GM12891 (cell line): Measurements from ENCODE around the gene LYVE1. TPM values are rescaled to one million over a fixed set of nuclear protein-coding genes. Genes with fewer than 3 reads are reported as not detected.
A peak's percentile ranks its signal among the peaks of the same experiment; 100 is the strongest.

ENCODE experiments used
- DNase-seq: peaks from one replicate; pipeline ENCODE4 v3.0.0; 2011; ENCODE audit warnings: low spot score; ENCODE audit not compliant: insufficient read length
- FAIRE-seq: peaks from 2 replicates; lab custom pipeline; 2011; peaks lifted over from hg19 to GRCh38; lab: Jason Lieb, UNC
- PAX5 ChIP-seq: IDR thresholded peaks from 2 replicates; pipeline ENCODE4 v1.6.1; 2011; ENCODE audit warnings: low read length, moderate library complexity, mild to moderate bottlenecking; ENCODE audit not compliant: insufficient read depth, severe bottlenecking
- POLR2A ChIP-seq: IDR thresholded peaks from 2 replicates; pipeline ENCODE4 v1.6.1; 2011; ENCODE audit warnings: low read depth, low read length, control low read depth
- POLR2AphosphoS5 ChIP-seq: IDR thresholded peaks from 2 replicates; pipeline ENCODE4 v1.6.1; 2011; ENCODE audit warnings: low read depth, low read length, control low read depth
- POU2F2 ChIP-seq: IDR thresholded peaks from 2 replicates; pipeline ENCODE4 v1.6.1; 2011; ENCODE audit warnings: low read depth, mild to moderate bottlenecking, control low read depth, low read length, moderate library complexity
- SPI1 ChIP-seq: IDR thresholded peaks from 2 replicates; pipeline ENCODE4 v1.6.1; 2011; ENCODE audit warnings: low read depth, low read length, control low read depth
- TAF1 ChIP-seq: IDR thresholded peaks from 2 replicates; pipeline ENCODE4 v1.6.1; 2011; ENCODE audit warnings: low read depth, low read length, control low read depth
- polyA plus RNA-seq: library from polyadenylated mRNA; unstranded; fragments of >200 nt; gene quantifications from one replicate; pipeline ENCODE4 v1.2.1, GENCODE V29; 2012; ENCODE audit warnings: low read depth, missing spikeins, inconsistent platforms; ENCODE audit not compliant: missing spikeins

The LYVE1 gene
- not detected for polyA plus RNA-seq

- DNase-seq = no peak
- no peak for TF ChIP-seq SPI1
- no peak for TF ChIP-seq POU2F2
- TF ChIP-seq POLR2AphosphoS5 = no peak
- TF ChIP-seq TAF1 = no peak
- no peak for TF ChIP-seq PAX5
- no peak for TF ChIP-seq POLR2A
- FAIRE-seq = no peak
These were observed at the start of gene LYVE1 for GRCh38 chr11:10568486-10568941. TSS of gene LYVE1 (minus strand) at chr11:10568665. CDS start at chr11:10568532, 133 bp downstream.

- TF ChIP-seq POLR2AphosphoS5 (no peak), SPI1 (no peak), POLR2A (no peak), TAF1 (no peak), PAX5 (no peak), POU2F2 (no peak)
- DNase-seq (no peak), FAIRE-seq (no peak)
These were observed 49.1 kb upstream of the LYVE1 start for GRCh38 chr11:10617551-10617950.

GRCh38 chr11:10611979-10612862, 43.8 kb upstream of the LYVE1 start:
- no peak for TF ChIP-seq PAX5
- FAIRE-seq = no peak
- no peak for DNase-seq

- no peak for DNase-seq
- no peak for FAIRE-seq
- TF ChIP-seq PAX5 (no peak), POLR2A (no peak), SPI1 (no peak), TAF1 (no peak), POU2F2 (no peak), POLR2AphosphoS5 (no peak)
These were observed 41.2 kb upstream of the LYVE1 start for GRCh38 chr11:10609636-10610035.

- no peak for TF ChIP-seq POU2F2
- TF ChIP-seq SPI1 = no peak
- TF ChIP-seq POLR2AphosphoS5 = no peak
- no peak for TF ChIP-seq POLR2A
- no peak for TF ChIP-seq PAX5
- TF ChIP-seq TAF1 = no peak
- DNase-seq (no peak), FAIRE-seq (no peak)
These were observed 40.1 kb upstream of the LYVE1 start for GRCh38 chr11:10608584-10608983.

- DNase-seq (no peak), FAIRE-seq (no peak)
- TF ChIP-seq PAX5 (no peak), TAF1 (no peak), SPI1 (no peak), POU2F2 (no peak), POLR2AphosphoS5 (no peak), POLR2A (no peak)
These were observed 39.1 kb upstream of the LYVE1 start for GRCh38 chr11:10607462-10608132.

GRCh38 chr11:10606536-10607208, 38.2 kb upstream of the LYVE1 start:
- no peak for TF ChIP-seq POLR2AphosphoS5
- no peak for TF ChIP-seq POU2F2
- no peak for TF ChIP-seq POLR2A
- no peak for TF ChIP-seq SPI1
- no peak for TF ChIP-seq TAF1
- no peak for DNase-seq
- FAIRE-seq = peak; percentile 72

- no peak for DNase-seq
- peak; percentile 74 for FAIRE-seq
- TF ChIP-seq PAX5 = no peak
- no peak for TF ChIP-seq POLR2AphosphoS5
- no peak for TF ChIP-seq POLR2A
- TF ChIP-seq SPI1 = no peak
- TF ChIP-seq POU2F2 = no peak
- TF ChIP-seq TAF1 = no peak
These were observed 37.5 kb upstream of the LYVE1 start for GRCh38 chr11:10605941-10606381.

- no peak for FAIRE-seq
These were observed 36.3 kb upstream of the LYVE1 start for GRCh38 chr11:10604798-10605197.

GRCh38 chr11:10604340-10604748, 35.9 kb upstream of the LYVE1 start:
- FAIRE-seq (peak; percentile 20), DNase-seq (no peak)
- TF ChIP-seq POU2F2 (no peak), SPI1 (no peak)

More at GRCh38 chr11:10604798-10605197, 36.3 kb upstream of the LYVE1 start:
- DNase-seq = no peak
- TF ChIP-seq SPI1 (no peak), POLR2A (no peak), POLR2AphosphoS5 (no peak), POU2F2 (no peak)
